Thoracic aorta (tissue), 2 donors: ENCODE data around the gene SLC17A2. TPM values are rescaled to one million over a fixed set of nuclear protein-coding genes. Genes with fewer than 3 reads are reported as not detected.

Source experiments
- ATAC-seq: fragments of 150-250 bp; one replicate; pipeline ENCODE4 v1.8.0; 2017; ENCODE audit warnings: low read depth; ENCODE audit not compliant: insufficient number of reproducible peaks, low FRiP score
- DNase-seq: peaks from one replicate; pipeline ENCODE4 v3.0.0-alpha.2; 2020; ENCODE audit warnings: low spot score
- H3K27ac ChIP-seq, 2 donors: fragments of 200-600 bp; sonication (generic); 1 replicate in 1 of 2; 2 replicates in 1 of 2; pipeline ENCODE4 v1.5.1; 2016; ENCODE audit warnings: mild to moderate bottlenecking in 2 of 2, moderate library complexity in 2 of 2
- H3K27me3 ChIP-seq: fragments of 200-600 bp; sonication (generic); replicated peaks from 2 replicates; pipeline ENCODE4 v1.6.0; 2016; ENCODE audit warnings: mild to moderate bottlenecking; ENCODE audit not compliant: insufficient read depth
- H3K36me3 ChIP-seq: fragments of 200-600 bp; sonication (generic); one replicate; pipeline ENCODE4 v1.5.1; 2016
- H3K4me1 ChIP-seq, 2 donors: fragments of 200-600 bp; sonication (generic); 1 replicate in 1 of 2; 2 replicates in 1 of 2; pipeline versions ENCODE4 v1.5.1 to v1.6.0; 2016; ENCODE audit warnings: low read depth in 2 of 2, mild to moderate bottlenecking in 1 of 2; ENCODE audit not compliant: control insufficient read depth in 1 of 2
- H3K4me3 ChIP-seq: fragments of 200-600 bp; sonication (generic); 2 replicates; pipeline ENCODE4 v1.5.1; 2016; ENCODE audit warnings: mild to moderate bottlenecking
- H3K9me3 ChIP-seq: fragments of 200-600 bp; sonication (generic); 2 replicates; pipeline ENCODE4 v1.5.1; 2016
- CTCF ChIP-seq: fragments of 200-600 bp; sonication (generic); IDR thresholded peaks from one replicate; pipeline ENCODE4 v1.5.1; 2019; ENCODE audit warnings: antibody characterized with exemption
- total RNA-seq, 2 donors: library from RNA; depleted of rRNA; stranded (reverse); fragments of >200 nt; gene quantifications; one replicate each; pipeline versions ENCODE4 v1.1.0 to v1.2.3, GENCODE V29; 2016

Gene SLC17A2
- total RNA-seq, 2 donors from 2014 or later, result not detected

- TF ChIP-seq CTCF, result no peak
- no peaks in the 10 kb centered on the region for H3K36me3 ChIP-seq
Measured at GRCh38 chr6:25919657-25920056, 10.8 kb downstream of the SLC17A2 start.

GRCh38 chr6:25918083-25918683, 12.3 kb downstream of the SLC17A2 start:
- Histone ChIP-seq H3K36me3 (no peaks in the 10 kb centered on the region), H3K4me3 (no peak overlapping the region), H3K27me3 (no peaks in the 10 kb centered on the region), H3K4me1 (peaks cover 2 to 16% of the 10 kb centered on the region in 2 donors), H3K9me3 (no peaks in the 10 kb centered on the region), H3K27ac (no peak overlapping the region)
- DNase-seq (no peak), ATAC-seq (no peak)
- TF ChIP-seq CTCF, result no peak

More at GRCh38 chr6:25919657-25920056, 10.8 kb downstream of the SLC17A2 start:
- no peak overlapping the region for H3K4me3 ChIP-seq
- H3K27me3 ChIP-seq, result no peaks in the 10 kb centered on the region
- H3K4me1 ChIP-seq, result peaks cover 2 to 16% of the 10 kb centered on the region in 2 donors
- ATAC-seq (no peak), DNase-seq (no peak)
- H3K9me3 ChIP-seq, result no peaks in the 10 kb centered on the region
- H3K27ac ChIP-seq, result no peak overlapping the region

- DNase-seq (no peak), ATAC-seq (no peak)
- Histone ChIP-seq H3K27me3 (no peaks in the 10 kb centered on the region), H3K36me3 (no peaks in the 10 kb centered on the region), H3K27ac (no peak overlapping the region), H3K9me3 (no peaks in the 10 kb centered on the region), H3K4me3 (no peak overlapping the region), H3K4me1 (peaks cover 2 to 8% of the 10 kb centered on the region in 2 donors)
- no peak for TF ChIP-seq CTCF
Measured at GRCh38 chr6:25916789-25917490, 13.6 kb downstream of the SLC17A2 start.

GRCh38 chr6:25916330-25916729, 14.2 kb downstream of the SLC17A2 start:
- peaks cover under 1 to 5% of the 10 kb centered on the region in 2 donors for H3K4me1 ChIP-seq
- H3K4me3 ChIP-seq, result no peak overlapping the region
- no peaks in the 10 kb centered on the region for H3K27me3 ChIP-seq
- ATAC-seq (no peak), DNase-seq (no peak)
- TF ChIP-seq CTCF, result no peak
- no peaks in the 10 kb centered on the region for H3K36me3 ChIP-seq
- H3K27ac ChIP-seq, result no peak overlapping the region
- no peaks in the 10 kb centered on the region for H3K9me3 ChIP-seq

GRCh38 chr6:25913741-25914140, 16.8 kb downstream of the SLC17A2 start:
- DNase-seq (no peak), ATAC-seq (no peak)
- no peaks in the 10 kb centered on the region for H3K27me3 ChIP-seq
- TF ChIP-seq CTCF, result no peak
- H3K4me3 ChIP-seq, result no peak overlapping the region
- no peak overlapping the region for H3K27ac ChIP-seq
- no peaks in the 10 kb centered on the region for H3K36me3 ChIP-seq
- no peaks in the 10 kb centered on the region for H3K4me1 ChIP-seq
- no peaks in the 10 kb centered on the region for H3K9me3 ChIP-seq
